H1 (cell line): ENCODE measurements around the gene HGD. TPM values are rescaled to one million over a fixed set of nuclear protein-coding genes. Genes with fewer than 3 reads are reported as not detected.

ENCODE experiments used
- ATF2 ChIP-seq: IDR thresholded peaks from 2 replicates; pipeline ENCODE4 v1.6.1; 2012; ENCODE audit warnings: low read length, inconsistent platforms
- polyA plus RNA-seq, 7 experiments: library from polyadenylated mRNA; depleted of rRNA in 3 of 7; stranded (reverse) in 5 of 7; unstranded in 2 of 7; fragments of >200 nt in 5 of 7; fragments of 200-250 nt in 2 of 7; gene quantifications; 1 replicate in 5 of 7; 2 replicates in 1 of 7; 4 replicates in 1 of 7; pipeline versions ENCODE4 v1.2.1 to v1.2.3, GENCODE V29; 2011 to 2013; ENCODE audit warnings: missing spikeins in 2 of 7, mixed read lengths in 2 of 7
- total RNA-seq: library from RNA; stranded (reverse); fragmentation: NEBNext Ultra II Directional; extraction: Animal tissue kit (Norgen Biotek cat#: 25700); gene quantifications from 2 replicates; pipeline ENCODE4 v1.2.1, GENCODE V29; 2021

The HGD gene
- total and polyA plus RNA-seq, 2 of the 8 experiments (the other 6 are each of a cell fraction or from before 2014, with no cell fraction given), result 0.11 TPM; not detected in 1

- no peak for TF ChIP-seq ATF2
These were observed 2.9 kb upstream of the HGD start (continued) for GRCh38 chr3:120684896-120685295.
